MV-4-11 (cell line): ENCODE measurements around the gene SLC25A3.
"Not testable (repeated sequence)": the region's sequence is repeated elsewhere in the genome, so short reads cannot be mapped to it uniquely, and the experiment has no call there.

Source experiments
- DNase-seq: peaks from one replicate; lab custom pipeline; 2025; lab: John Stamatoyannopoulos, UW

Gene SLC25A3

DNA sequence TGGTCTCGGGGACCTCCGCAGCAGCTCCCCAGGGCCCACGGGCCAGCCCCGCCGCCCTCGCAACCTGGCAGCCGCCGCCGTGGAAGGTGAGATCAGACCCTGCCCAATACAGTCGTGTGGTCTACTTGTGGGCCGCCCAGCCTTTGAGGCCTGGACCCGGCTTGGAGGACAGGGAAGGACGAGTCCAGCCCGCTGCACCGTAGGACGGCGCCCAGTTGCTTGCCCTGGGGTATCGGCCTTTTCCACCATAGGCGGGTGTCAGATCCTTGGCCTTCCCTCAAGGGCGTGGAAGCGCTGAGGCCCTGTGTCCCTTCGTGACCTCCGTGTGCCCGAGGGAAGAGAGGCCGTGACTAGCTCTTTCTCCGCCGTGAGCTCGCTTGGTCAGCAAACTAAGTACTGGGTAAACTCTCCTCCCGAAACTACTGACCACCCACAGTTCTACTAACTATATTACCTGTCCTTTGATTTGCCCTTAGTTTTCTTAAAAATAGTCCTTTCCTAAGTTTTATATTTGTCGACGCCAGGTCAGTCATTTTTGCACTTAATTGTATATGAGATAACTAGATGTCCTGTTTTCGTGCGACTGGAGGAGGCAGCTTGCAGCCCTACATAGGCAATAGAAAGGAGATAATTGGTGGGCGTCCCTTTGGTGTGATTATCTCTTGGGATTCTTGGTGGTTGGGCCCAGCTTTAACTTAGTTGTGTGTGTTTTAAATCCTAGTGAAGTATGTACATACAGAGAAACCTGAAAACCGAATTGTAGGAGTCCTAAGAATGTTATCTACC is 757 bp downstream of the SLC25A3 start:
- no peak for DNase-seq

DNA sequence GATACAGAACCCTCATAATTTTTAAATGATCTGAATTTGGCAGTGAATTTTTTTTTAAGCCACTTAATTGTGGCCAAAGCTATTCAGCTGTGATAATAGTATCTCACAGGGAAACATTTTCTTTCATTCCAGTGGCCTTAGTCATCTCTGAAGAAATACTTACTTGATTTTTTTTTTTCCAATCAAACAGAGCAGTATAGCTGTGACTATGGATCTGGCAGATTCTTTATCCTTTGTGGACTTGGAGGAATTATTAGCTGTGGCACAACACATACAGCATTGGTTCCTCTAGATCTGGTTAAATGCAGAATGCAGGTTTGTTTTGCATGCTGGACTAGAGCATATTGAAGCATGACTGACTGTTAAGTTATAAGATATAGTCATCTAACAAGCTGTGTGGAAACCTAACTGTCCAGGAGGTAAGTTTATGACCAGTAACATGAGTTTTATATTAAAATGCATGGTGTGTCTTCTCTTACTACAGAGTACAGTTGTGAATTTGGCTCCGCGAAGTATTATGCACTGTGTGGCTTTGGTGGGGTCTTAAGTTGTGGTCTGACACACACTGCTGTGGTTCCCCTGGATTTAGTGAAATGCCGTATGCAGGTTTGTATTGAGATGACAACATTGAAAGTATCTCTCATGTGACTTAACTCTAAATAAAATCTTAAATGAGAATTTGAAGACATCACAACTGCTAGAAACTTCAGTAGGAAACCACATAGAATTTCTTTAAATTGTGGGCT is 1.9 kb downstream of the SLC25A3 start:
- peak; percentile 25 for DNase-seq

DNA sequence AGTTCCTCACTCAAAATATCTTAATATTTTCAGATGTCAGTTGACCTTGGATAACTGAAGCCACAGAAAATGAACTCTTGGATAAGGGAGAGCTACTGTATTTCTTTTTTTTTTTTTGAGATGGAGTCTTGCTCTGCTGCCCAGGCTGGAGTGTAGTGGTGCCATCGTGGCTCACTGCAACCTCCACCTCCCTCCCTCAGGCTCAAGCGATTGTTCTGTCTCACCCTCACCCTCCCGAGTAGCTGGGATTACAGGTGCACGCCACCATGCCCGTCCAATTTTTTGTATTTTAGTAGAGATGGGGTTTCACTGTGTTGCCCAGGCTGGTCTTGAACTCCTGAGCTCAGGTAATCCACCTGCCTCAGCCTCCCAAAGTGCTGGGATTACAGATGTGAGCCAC is 3.8 kb downstream of the SLC25A3 start:
- not testable (repeated sequence) for DNase-seq

DNA sequence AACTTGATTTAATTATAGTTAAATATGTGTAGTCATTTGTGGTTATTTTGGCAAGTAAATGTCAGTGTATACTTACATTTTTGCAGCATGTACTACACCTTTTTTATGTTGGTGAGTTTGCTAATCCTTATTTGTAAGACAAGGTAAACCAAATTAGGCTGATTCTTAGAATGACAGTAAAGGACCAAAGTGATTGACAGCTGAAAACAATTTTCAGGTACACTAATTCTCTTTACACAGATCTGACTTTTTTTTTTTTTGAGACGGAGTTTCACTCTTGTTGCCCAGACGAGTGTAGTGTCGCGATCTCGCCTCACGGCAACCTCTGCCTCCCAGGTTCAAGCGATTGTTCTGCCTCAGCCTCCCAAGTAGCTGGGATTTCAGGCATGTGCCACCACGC is 8.4 kb downstream of the SLC25A3 start:
- no peak for DNase-seq

DNA sequence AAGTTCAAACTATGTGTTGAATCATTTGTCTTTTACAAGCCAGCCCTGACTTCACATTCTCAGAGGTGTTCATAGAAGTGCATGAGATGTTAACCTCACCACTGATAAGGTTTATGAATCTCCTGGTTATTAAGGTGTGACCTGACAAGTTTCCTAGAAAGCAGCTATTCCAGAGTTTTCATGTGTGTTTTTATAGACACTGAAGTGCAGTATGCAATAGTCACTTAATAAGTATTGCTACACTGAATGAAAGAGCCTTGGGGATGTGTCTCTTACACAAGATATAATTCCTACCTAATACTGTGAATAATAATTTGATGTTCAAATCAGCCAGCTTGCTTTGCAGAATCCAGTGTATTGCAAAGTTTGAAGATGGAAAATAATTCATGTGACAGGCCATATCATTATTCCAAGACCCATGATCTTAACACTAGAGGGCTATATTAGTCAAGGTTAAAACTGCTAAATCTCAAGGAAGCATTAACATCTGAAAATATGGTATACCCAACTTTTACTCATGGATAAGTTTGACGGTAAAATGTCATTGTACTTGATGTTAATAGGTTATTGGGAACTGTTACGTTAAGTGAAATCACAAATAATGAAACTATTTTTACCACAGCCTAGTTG is 13.0 kb downstream of the SLC25A3 start:
- DNase-seq, result peak; percentile 41

DNA sequence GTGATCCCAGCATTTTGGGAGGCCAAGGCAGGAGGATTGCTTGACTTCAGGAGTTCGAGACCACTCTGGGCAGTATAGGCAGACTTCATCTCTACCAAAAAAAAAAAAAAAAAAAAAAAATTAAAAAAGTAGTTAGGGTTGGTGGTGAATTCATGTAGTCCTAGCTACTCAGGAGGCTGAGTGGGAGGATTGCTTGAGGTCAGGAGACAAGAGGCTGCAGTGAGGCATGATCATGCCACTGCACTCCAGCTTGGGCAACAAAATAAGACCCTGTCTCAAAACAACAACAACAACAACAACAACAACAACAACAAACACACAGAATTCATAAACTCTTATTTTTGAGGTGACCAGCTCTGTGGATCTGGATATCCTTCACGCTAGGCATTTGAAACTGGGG is 17.1 kb downstream of the SLC25A3 start:
- no peak for DNase-seq

DNA sequence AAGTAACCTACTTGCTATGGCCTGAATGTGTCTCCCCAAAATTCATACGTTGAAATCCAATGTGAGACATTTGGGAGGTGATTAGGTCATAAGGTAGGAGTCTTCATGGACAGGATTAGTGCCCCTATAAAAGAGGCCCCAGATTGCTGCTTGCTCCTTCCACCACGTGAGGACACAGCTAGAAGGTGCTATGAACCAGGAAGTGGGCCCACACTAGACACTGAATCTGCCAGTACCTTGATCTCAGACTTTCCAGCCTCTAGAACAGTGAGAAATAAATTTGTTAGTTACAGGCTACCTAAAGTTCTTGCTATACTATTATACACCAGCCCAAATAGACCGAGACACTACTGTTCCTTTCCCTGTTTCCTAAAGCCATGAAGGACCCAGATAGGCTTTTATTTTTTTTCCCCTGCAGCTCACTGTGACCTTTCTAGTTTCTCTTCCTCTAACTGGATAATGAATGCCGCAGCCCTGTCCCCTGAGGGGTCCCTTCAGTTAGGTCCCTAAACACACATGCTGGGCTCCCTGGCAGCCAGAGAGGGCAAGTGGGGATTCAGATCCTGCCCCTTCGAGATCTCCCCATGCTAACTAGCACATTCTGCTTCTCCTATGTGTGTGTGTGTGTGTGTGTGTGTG is 19.3 kb downstream of the SLC25A3 start:
- peak; percentile 90 for DNase-seq

DNA sequence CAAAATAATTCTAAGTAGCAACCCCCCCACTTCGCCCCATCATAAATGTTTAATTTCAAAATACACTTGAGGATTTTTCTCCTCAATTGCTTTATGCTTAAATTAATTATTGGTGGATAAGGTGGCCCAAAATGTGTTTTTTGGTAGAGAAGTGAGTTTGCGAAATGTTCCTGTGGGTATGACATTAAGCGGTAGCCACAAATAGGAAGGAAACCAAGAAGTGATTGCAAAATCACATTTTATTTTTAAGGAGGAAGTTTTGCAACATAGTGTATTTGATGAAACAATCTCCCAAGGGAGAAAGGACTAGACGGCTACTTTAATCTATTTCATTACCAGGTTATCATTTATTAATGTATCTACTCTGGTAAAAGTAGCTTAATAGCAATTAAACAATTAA is 25.5 kb downstream of the SLC25A3 start:
- peak; percentile 94 for DNase-seq

DNA sequence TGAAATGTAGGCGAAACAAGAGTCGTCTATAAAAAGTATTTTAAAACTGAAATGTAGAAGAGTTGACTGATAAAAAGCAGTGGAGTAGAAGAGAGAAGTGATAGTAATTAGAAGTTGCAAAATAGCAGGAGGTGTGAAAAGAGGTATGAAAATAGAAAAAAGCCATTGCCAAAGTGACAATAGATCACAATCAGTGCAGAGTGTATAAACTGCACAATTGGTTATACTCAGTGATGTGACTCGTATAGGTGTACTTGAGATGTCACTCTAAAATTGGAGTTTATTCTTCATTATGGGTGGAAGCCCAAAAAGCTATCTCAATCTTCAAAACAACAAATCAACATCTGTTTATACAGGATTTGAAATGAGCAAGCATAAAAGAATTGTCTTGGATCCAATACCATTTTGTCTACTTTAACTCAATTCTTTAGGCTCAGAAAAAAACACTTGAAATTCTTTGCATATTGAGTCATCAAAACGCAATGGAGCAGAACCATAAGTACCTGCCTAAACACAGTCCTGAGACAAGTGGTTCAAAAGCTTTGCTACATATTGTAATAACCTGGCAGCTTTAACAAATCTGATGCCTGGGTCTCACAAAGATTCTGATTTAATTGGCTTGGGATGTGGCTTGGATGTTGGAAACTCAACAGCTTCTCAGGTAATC is 42.3 kb downstream of the SLC25A3 start:
- DNase-seq, result no peak

DNA sequence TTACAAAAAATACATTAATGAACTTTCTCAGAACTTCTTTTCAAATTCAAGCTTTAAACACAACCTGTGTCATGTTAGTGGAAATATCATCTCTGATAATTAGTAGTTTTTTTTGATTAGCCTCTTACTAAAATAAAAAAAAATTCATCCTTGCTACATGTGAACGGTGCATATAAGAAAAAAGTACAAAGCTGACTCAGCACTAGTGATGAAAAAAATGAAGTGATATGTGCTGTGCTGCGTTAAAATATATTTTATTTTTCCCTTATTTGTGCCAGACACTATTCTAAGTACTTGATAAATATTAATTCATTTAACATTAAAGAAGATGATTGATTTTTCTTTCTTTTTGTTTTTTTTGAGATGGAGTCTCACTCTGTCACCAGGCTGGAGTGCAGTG is 43.6 kb downstream of the SLC25A3 start:
- DNase-seq, result no peak

DNA sequence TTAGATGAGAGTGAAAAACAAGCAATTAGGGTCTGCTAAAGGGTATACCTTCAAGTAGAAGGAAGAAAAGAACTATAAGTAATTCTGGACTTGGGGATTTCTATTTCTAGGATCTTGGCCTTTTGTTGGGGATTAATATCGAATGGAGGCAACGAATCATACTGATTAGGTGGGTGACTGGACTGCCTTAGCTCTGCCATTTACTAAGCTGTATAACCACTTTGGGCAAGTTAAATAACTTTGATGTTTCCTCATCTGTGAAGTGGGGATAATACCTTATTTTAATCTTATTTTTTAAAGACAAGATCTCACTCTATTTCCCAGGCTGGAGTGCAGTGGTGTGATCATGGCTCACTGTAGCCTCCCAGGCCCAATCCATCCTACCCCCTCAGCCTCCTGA is 44.5 kb downstream of the SLC25A3 start:
- DNase-seq, result no peak

DNA sequence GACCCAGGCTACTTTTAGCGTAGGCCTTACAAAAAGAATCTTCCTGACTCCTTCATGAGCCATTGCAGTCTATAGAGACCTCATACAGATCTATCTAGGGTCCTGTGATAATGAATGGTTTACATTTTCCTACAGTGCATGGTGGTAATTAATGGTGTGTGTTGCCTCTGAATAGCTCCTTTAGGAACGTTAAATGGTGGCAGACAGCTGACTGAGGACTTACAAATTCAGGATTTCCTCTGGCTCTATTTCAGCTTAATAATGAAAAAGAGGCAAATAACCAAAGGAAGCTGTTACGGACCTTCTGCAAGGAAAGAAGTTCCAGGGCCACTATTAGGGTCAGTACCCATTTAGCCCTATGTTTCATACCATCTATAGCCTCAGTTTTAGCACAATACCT is 46.0 kb downstream of the SLC25A3 start:
- no peak for DNase-seq

DNA sequence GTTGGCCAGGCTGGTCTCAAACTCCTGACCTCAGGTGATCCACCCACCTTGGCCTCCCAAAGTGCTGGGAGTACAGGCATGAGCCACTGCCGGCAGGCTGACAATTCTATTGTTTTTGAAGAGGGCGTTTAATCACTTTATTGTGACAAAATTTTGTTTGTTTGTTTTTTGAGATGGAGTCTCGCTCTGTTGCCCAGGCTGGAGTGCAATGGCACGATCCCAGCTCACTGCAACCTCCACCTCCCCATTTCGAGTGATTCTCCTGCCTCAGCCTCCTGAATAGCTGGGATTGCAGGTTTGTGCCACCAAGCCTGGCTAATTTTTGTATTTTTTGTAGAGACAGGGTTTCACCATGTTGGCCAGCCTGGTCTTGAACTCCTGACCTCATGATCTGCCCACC is 49.3 kb downstream of the SLC25A3 start:
- not testable (repeated sequence) for DNase-seq

DNA sequence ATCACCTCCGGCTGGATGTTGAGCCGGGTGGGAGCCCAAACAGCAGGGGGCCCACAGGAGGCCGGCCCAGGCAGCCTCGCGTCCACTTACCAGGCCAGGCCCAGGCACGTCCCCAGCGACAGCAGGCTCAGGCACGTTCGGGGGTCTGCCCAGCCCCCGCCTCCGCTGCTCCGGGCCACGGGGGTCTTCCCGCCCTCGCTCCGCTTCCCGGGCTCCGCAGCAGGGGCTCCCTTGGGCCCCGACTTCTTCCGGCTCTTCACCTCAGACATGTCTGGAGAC is 50.9 kb downstream of the SLC25A3 start:
- no peak for DNase-seq

DNA sequence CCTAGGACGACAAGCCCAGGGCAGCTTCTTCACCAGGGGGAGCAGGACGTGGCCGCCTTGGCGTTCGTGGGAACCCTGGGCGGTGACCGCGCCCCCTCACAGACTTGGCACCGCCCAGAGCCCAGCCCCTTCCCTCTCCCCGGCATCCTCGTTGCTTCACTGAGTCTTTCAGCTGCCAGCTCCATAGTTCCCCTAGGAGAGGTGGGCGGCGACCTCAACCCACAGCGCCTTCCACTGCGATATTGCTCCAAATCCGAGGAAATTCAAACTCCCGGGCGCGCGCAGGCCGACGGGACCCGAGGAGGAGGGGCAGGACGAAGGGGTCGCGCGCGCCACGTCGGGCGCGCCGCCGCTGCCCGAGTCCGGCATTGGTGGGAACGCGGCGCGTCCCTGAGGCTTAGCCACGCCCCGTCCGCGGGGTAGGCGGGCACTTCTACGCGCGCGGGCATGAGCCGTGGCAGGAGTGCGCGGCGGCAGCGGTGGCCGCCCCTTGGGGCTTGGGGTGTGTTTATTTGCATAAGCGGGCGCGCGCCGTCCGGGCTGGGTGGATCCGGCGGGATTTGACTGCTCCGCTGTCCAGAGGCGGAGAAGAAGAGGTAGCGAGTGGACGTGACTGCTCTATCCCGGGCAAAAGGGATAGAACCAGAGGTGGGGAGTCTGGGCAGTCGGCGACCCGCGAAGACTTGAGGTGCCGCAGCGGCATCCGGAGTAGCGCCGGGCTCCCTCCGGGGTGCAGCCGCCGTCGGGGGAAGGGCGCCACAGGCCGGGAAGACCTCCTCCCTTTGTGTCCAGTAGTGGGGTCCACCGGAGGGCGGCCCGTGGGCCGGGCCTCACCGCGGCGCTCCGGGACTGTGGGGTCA is 51.5 kb downstream of the SLC25A3 start, which contains the start of the genes APAF1 and IKBIP:
APAF1 (plus strand) TSS at position 579 of the 860 bp plus-strand sequence. CDS start 3,070 bp downstream, outside the sequence.
IKBIP (minus strand) TSS at position 77 of the 860 bp plus-strand sequence. CDS start 87 bp downstream, outside the sequence.
- peak; percentile 92 for DNase-seq

DNA sequence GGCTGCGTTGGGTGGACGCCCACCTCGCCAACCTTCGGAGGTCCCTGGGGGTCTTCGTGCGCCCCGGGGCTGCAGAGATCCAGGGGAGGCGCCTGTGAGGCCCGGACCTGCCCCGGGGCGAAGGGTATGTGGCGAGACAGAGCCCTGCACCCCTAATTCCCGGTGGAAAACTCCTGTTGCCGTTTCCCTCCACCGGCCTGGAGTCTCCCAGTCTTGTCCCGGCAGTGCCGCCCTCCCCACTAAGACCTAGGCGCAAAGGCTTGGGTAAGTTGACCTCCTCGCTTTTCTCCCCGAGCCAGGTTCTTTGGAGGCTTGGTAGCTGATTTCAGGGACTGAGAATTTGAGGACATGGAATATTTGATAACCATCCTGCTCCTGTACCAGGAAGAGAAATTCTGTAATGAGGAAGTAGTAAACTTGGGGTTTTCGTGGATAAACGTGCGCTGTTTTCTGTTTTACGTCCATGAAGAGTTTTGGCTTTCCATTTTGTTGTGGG is 52.1 kb downstream of the SLC25A3 start:
- DNase-seq, result peak; percentile 57

DNA sequence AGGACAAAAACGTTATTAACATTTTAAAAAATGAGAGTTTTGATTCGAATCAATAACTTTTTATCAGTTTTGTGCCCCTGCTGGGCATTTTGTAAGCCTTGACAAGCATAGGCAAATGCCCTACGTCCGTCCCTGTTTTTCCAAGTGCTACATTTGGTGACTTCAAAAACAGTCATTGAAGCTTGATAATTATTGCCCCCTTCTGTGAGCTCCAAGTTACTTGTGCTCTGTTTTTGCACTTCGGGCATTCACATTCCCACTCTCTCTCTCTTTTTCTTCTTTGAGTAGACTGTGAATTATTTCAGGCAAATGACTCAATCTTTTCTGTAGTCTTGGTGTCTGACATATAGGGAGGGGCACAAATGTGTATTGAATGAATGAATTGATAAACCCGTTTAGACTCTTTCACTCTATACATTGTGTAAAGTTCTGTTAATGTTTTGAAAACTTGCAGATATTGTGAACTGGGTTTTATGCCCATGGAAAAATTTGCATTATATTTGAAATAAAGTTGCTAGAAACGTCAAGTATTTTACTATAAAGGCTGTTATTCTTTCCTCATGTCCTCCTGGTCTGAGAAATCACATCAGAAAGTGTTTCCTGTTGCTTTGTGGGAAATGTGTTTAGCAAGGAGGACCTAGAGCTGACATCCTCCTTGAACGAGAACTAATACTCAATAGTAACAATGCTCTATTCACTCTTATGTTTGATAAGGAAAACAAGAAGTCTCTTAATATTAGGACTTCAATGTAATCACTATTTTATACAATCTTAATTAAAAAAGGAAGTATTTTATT is 53.0 kb downstream of the SLC25A3 start:
- peak; percentile 4 for DNase-seq

DNA sequence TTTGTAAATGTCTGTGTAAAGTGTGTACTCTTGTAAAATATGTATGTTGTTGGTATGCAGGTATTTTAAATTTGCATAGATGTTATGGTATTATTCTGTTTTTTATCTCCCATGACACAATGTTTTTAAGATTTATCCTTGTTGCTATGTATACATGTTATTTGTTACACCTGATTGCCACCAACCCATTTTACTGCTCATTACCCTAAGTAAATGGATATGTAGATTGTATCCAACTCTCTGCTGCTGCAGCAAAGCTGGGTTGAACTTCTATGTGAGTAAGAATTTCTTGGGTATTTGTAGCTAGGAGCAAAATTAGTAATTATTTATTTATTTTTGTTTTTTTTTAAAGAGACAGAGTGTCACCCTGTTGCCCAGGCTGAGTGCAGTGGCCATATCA is 57.8 kb downstream of the SLC25A3 start:
- DNase-seq, result no peak

DNA sequence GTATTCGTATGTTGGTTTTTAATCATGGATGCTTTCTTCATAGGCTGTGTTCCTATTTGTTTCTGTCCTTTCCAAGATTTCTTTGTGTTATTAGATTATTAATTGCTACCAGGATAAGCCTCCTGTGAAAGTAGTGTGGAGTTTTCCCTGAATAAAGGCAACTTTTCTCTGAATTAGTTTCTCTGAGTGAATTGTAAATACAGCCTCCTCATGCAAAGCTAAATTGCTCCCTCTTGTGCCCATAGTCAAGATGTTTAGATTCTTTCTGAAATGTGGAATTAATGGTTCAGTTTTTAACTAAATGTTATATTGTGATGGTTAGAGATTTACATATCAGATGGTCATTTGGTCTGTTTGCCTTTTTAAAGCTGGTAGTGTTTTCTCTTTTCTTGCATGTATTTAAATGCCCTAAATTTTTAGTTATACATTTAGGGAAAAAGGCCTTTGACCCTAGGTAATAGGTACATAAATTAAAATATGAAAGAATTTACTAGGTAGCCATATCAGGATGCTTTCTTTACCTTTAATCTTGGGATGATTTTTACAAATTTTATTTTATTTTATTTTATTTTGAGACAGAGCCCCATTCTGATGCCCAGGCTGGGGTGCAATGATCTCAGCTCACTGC is 60.5 kb downstream of the SLC25A3 start:
- DNase-seq, result peak; percentile 65
